HG02588 (cell line): ENCODE measurements around the gene ASB10.

Source experiments
- ATAC-seq: cut with Tn5 transposase; IDR thresholded peaks from one replicate; pipeline ENCODE4 v1.9.1; 2021; ENCODE audit warnings: mild to moderate bottlenecking, moderate library complexity; ENCODE audit not compliant: unreplicated experiment

Gene ASB10

GRCh38 chr7:151187409-151188251, 580 bp upstream of the ASB10 start:
- ATAC-seq, result no peak

- ATAC-seq, result no peak
Measured at GRCh38 chr7:151185762-151186639, 1.0 kb downstream of the ASB10 start.

- no peak for ATAC-seq
Measured at GRCh38 chr7:151181011-151181431, 6.0 kb downstream of the ASB10 start.

- ATAC-seq, result no peak
Measured at GRCh38 chr7:151179946-151180345, 7.1 kb downstream of the ASB10 start.

GRCh38 chr7:151179287-151179860, 7.7 kb downstream of the ASB10 start:
- no peak for ATAC-seq

GRCh38 chr7:151178831-151179230, 8.2 kb downstream of the ASB10 start:
- no peak for ATAC-seq

- ATAC-seq, result no peak
Measured at GRCh38 chr7:151178236-151178635, 8.8 kb downstream of the ASB10 start.

GRCh38 chr7:151177310-151177709, 9.7 kb downstream of the ASB10 start:
- no peak for ATAC-seq

- ATAC-seq, result no peak
Measured at GRCh38 chr7:151176401-151176800, 10.6 kb downstream of the ASB10 start.

- no peak for ATAC-seq
Measured at GRCh38 chr7:151175793-151176311, 11.2 kb downstream of the ASB10 start.

GRCh38 chr7:151175047-151175792, 11.8 kb downstream of the ASB10 start:
- no peak for ATAC-seq

- ATAC-seq, result no peak
Measured at GRCh38 chr7:151174246-151175046, 12.6 kb downstream of the ASB10 start.

GRCh38 chr7:151173386-151174245, 13.4 kb downstream of the ASB10 start:
- ATAC-seq, result no peak

GRCh38 chr7:151172273-151173141, 14.5 kb downstream of the ASB10 start:
- ATAC-seq, result peak; percentile 67

- ATAC-seq, result no peak
Measured at GRCh38 chr7:151168787-151169162, 18.3 kb downstream of the ASB10 start.

GRCh38 chr7:151168003-151168786, 18.9 kb downstream of the ASB10 start:
- ATAC-seq, result no peak
